Retinal pigment epithelial cell (primary cell): ENCODE results near the gene CD151.

Source experiments
- DNase-seq: peaks from one replicate; pipeline ENCODE4 v3.0.0-alpha.2; 2010; ENCODE audit warnings: low read depth
- H3K4me3 ChIP-seq: 2 replicates; pipeline ENCODE4 v1.5.1; 2011; ENCODE audit warnings: mild to moderate bottlenecking, low read length, control low read depth, moderate library complexity
- CTCF ChIP-seq: conservative IDR thresholded peaks from 2 replicates; pipeline ENCODE4 v1.5.1; 2011; ENCODE audit warnings: low read depth, low read length, control low read depth, inconsistent platforms

CD151 gene

GRCh38 chr11:811446-812245 is 21.1 kb upstream of the CD151 start:
- DNase-seq, result no peak
- H3K4me3 ChIP-seq, result peak overlapping the region; percentile 88
- peak; percentile 33 for TF ChIP-seq CTCF

- no peak overlapping the region for H3K4me3 ChIP-seq
- TF ChIP-seq CTCF, result no peak
Observed at GRCh38 chr11:812390-812789, 20.4 kb upstream of the CD151 start.

GRCh38 chr11:813072-813455 is 19.7 kb upstream of the CD151 start:
- no peak for DNase-seq
- H3K4me3 ChIP-seq, result no peak overlapping the region
- no peak for TF ChIP-seq CTCF

More at GRCh38 chr11:812390-812789, 20.4 kb upstream of the CD151 start:
- no peak for DNase-seq

DNA sequence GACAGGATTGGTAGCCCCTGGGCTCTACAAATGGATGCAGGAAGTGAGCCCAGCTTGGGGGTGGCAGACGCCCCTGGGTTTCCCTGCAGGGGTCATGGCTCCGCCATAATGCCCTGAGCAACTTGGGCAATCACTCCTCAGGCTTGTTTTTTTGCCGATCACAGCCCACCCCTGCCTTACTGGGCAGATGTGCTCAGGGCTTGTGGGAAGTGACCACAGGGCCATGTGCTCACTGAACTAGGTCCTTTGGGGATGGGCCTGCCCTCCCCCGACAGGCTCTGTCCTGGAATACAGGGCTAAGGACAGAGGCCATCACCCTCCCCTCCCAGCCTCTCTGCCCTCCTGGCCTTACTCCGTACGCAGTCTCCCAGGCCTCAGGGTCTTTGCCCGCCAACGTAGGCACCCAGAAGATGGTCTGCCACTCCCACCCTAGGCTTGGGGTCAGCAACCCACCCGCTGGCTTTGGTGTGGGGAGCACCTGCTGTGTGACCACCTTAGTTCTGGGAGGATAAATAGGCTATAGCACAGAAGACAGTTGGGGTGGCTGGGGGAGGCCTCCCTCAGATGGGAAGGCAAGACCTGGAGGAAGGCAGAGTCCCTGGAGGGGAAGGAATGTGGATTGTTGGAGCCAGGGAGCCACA is 19.2 kb upstream of the CD151 start:
- no peak overlapping the region for H3K4me3 ChIP-seq
- no peak for TF ChIP-seq CTCF
- no peak for DNase-seq

- no peak for TF ChIP-seq CTCF
- H3K4me3 ChIP-seq, result no peak overlapping the region
- no peak for DNase-seq
Observed at GRCh38 chr11:815675-816432, 16.9 kb upstream of the CD151 start.

DNA sequence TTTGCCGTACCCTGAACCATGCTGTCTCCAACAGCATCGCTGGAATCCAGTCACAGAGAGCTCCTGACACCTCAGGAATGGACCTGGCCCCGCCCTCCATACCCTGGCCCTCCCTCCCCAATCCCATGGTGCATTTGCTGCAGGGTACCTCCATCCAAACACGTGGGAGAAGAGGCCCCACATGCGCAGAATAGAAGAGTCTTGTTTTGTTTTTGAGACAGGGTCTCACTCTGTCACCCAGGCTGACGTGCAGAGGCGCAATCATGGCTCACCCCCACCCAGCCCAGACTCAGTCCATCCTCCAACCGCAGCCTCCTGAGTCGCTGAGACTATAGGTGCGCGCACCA is 16.3 kb upstream of the CD151 start:
- DNase-seq, result no peak
- no peak for TF ChIP-seq CTCF
- no peak overlapping the region for H3K4me3 ChIP-seq
